Progenitor cell of endocrine pancreas (in vitro differentiated cells): ENCODE data around the gene LRRN4CL. TPM values are rescaled to one million over a fixed set of nuclear protein-coding genes. Genes with fewer than 3 reads are reported as not detected.
A peak's percentile ranks its signal among the peaks of the same experiment; 100 is the strongest.
"Not testable (repeated sequence)": the region's sequence is repeated elsewhere in the genome, so short reads cannot be mapped to it uniquely, and the experiment has no call there.

Experiments
- DNase-seq: peaks from one replicate; pipeline ENCODE4 v3.0.0; 2021; ENCODE audit warnings: low spot score; ENCODE audit not compliant: unreplicated experiment
- H3K27ac Mint-ChIP-seq: 2 replicates; pipeline ENCODE4 v1.8.0; 2021; ENCODE audit warnings: mild to moderate bottlenecking, moderate library complexity, mixed read lengths
- H3K27me3 Mint-ChIP-seq: 2 replicates; pipeline ENCODE4 v1.8.0; 2021; ENCODE audit warnings: mixed read lengths
- H3K36me3 Mint-ChIP-seq: 2 replicates; pipeline ENCODE4 v1.8.0; 2022; ENCODE audit warnings: mixed read lengths; ENCODE audit not compliant: insufficient read depth
- H3K4me1 Mint-ChIP-seq: 2 replicates; pipeline ENCODE4 v1.8.0; 2021; ENCODE audit warnings: low read depth, mixed read lengths
- H3K4me3 Mint-ChIP-seq: 2 replicates; pipeline ENCODE4 v1.8.0; 2021; ENCODE audit warnings: low read depth, mild to moderate bottlenecking, moderate library complexity, mixed read lengths
- H3K9me3 Mint-ChIP-seq: 2 replicates; pipeline ENCODE4 v1.8.0; 2021; ENCODE audit warnings: low read depth, mixed read lengths
- CTCF ChIP-seq: fragments of 200-600 bp; sonication (generic); IDR thresholded peaks from one replicate; pipeline ENCODE4 v1.5.0; 2021; ENCODE audit warnings: antibody characterized with exemption, mild to moderate bottlenecking; ENCODE audit not compliant: unreplicated experiment
- total RNA-seq: library from RNA; stranded (reverse); gene quantifications from 2 replicates; pipeline ENCODE4 v1.2.1, GENCODE V29; 2021

The LRRN4CL gene
- total RNA-seq, 1 donor from 2014 or later: 0.65 TPM

- H3K4me1 Mint-ChIP-seq: peaks cover 28% of the 10 kb centered on the region
These were observed 16.8 kb upstream of the LRRN4CL start for GRCh38 chr11:62705880-62706849.

GRCh38 chr11:62705413-62705812 lies 16.1 kb upstream of the LRRN4CL start:
- no peaks in the 10 kb centered on the region for H3K9me3 Mint-ChIP-seq
- peak overlapping the region; percentile 99 for H3K27ac Mint-ChIP-seq
- H3K4me3 Mint-ChIP-seq: peak overlapping the region; percentile 90
- no peak for TF ChIP-seq CTCF
- H3K27me3 Mint-ChIP-seq: no peaks in the 10 kb centered on the region
- H3K4me1 Mint-ChIP-seq: peaks cover 28% of the 10 kb centered on the region
- no peak for DNase-seq
- H3K36me3 Mint-ChIP-seq: peaks cover 12% of the 10 kb centered on the region

More at GRCh38 chr11:62705880-62706849, 16.8 kb upstream of the LRRN4CL start:
- Mint-ChIP-seq H3K27ac (peak overlapping the region; percentile 99), H3K27me3 (no peaks in the 10 kb centered on the region), H3K9me3 (no peaks in the 10 kb centered on the region), H3K36me3 (peaks cover 11% of the 10 kb centered on the region), H3K4me3 (peak overlapping the region; percentile 90)
- TF ChIP-seq CTCF: no peak
- peak; percentile 91 for DNase-seq

GRCh38 chr11:62703921-62704320 lies 14.6 kb upstream of the LRRN4CL start:
- peaks cover 11% of the 10 kb centered on the region for H3K36me3 Mint-ChIP-seq
- not testable (repeated sequence) for H3K4me3 Mint-ChIP-seq

GRCh38 chr11:62702246-62702645 lies 12.9 kb upstream of the LRRN4CL start:
- Mint-ChIP-seq H3K36me3 (peaks cover 14% of the 10 kb centered on the region), H3K4me3 (no peak overlapping the region), H3K4me1 (peaks cover 16% of the 10 kb centered on the region), H3K27ac (peak overlapping the region; percentile 2), H3K9me3 (no peaks in the 10 kb centered on the region), H3K27me3 (no peaks in the 10 kb centered on the region)
- no peak for TF ChIP-seq CTCF
- DNase-seq: no peak

More at GRCh38 chr11:62703921-62704320, 14.6 kb upstream of the LRRN4CL start:
- DNase-seq, H3K27ac Mint-ChIP-seq, H3K9me3 Mint-ChIP-seq, H3K27me3 Mint-ChIP-seq: not testable (repeated sequence)
- peaks cover 23% of the 10 kb centered on the region for H3K4me1 Mint-ChIP-seq

- Mint-ChIP-seq H3K4me3 (no peak overlapping the region), H3K27ac (peak overlapping the region; percentile 17), H3K4me1 (no peaks in the 10 kb centered on the region)
These were observed 5.3 kb upstream of the LRRN4CL start for GRCh38 chr11:62694455-62695167.

GRCh38 chr11:62693624-62694023 lies 4.3 kb upstream of the LRRN4CL start:
- H3K4me1 Mint-ChIP-seq, H3K27ac Mint-ChIP-seq, H3K27me3 Mint-ChIP-seq, H3K4me3 Mint-ChIP-seq, DNase-seq, H3K9me3 Mint-ChIP-seq: not testable (repeated sequence)
- peaks cover 15% of the 10 kb centered on the region for H3K36me3 Mint-ChIP-seq

More at GRCh38 chr11:62694455-62695167, 5.3 kb upstream of the LRRN4CL start:
- Mint-ChIP-seq H3K36me3 (peaks cover 16% of the 10 kb centered on the region), H3K27me3 (no peaks in the 10 kb centered on the region), H3K9me3 (no peaks in the 10 kb centered on the region)
- DNase-seq: peak; percentile 47
- TF ChIP-seq CTCF: peak; percentile 80
